ENCODE data around the gene ANXA6.
"Not testable (repeated sequence)": the region's sequence is repeated elsewhere in the genome, so short reads cannot be mapped to it uniquely, and the experiment has no call there.

The ANXA6 gene

GRCh38 chr5:151186052-151186451 is 28.5 kb upstream of the ANXA6 start:
- no peak overlapping the region for H3K4me3 ChIP-seq (ENCODE audit: low read length)
- no peak for TF ChIP-seq ZNF274 (IDR thresholded peaks at IDR 0.05; ENCODE audit: low read depth, low read length)

DNA sequence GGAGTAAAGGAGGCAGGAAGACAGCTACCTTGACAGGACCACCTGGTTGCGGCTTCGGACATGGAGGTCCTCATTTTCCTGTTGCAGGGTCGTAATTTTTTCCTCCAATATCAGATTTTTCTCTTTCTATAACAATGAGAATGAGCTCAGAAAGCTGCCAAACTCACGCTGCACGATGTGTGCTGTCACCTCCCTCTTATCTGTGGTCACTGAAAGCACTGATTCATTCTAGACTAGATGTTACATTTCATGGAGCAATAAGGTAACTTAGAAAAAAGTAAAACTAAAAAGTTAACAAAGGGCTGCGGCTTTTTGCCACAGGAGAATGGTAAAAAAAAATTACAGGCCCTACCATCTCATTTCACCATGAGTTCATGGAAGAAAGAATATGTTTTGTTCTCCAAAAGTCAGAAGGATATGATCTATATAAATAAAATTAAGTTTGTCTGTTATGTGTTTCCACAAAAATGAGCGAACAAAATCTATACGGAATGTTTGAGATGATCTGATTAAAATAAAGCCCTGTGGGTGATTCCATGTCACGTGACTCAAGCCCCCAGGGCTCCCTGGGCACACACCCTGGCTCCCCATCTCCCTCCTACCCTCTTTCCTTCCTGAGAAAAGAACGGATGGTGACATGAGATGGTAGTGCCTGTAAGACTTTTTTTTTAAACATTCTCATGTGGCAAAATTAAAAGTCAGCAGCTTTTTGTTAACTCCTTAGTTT is 26.9 kb upstream of the ANXA6 start:
- no peak for TF ChIP-seq ZNF274 (IDR thresholded peaks at IDR 0.05; ENCODE audit: low read depth, low read length)
- H3K4me3 ChIP-seq (ENCODE audit: low read length) = no peak overlapping the region

DNA sequence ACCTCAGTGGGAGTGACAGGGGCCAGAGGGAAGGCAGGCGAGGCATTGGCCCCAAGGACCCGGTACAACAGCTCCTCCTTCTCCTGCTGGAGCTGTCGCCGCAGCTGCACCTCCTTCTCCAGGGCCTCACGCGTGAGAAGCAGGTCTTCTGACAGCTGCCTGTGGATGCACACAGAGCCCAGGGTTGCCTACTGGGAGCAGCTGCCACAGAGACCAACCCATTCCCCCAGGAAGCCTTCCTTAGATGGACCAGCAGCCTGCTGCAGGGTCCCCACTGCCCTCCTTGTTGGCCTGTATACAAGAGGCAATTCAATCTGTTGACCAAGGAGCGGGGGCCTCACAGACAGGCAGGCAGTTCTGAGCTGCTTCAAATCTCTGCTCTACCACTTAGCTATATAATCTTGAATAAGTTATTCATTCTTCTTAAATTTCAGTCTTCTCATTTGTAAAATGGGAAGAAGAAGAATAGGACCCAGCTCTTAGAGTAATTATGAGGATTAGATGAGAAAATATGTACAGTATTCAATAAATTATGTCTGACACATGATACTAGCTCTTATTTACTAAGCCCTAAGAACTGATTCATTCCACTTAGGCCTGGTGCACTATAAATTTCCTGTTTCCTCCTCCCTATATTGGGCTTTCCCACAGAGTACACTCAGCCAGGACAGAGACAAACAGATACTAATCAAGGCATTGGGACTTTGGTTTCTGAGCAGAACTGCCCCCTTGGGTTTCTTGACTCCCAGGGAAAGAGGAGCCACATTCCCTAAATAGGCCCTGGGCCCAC is 26.1 kb upstream of the ANXA6 start:
- no peak overlapping the region for H3K4me3 ChIP-seq (ENCODE audit: low read length)
- no peak for TF ChIP-seq ZNF274 (IDR thresholded peaks at IDR 0.05; ENCODE audit: low read depth, low read length)

GRCh38 chr5:151182976-151183375 is 25.4 kb upstream of the ANXA6 start:
- no peak overlapping the region for H3K4me3 ChIP-seq (ENCODE audit: low read length)
- TF ChIP-seq ZNF274 (IDR thresholded peaks at IDR 0.05; ENCODE audit: low read depth, low read length) = no peak

DNA sequence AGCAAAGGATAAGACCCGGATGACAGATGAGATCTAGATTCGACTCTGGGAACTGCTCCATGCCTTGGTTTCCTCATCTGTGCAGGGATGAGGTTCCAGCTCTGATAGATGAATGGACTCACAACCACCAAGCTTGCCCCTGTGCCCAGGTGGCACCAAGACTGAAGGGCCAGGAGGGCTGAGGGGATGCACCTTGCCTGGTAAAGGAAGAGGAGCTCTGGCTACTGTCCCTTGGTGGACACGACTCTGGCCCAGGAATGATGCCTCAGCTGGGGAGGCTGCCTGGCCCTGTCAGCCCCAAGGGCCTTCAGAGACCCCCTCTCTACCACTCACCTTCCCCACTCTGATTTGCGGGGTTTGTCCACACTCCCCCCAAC is 24.9 kb upstream of the ANXA6 start:
- H3K4me3 ChIP-seq (ENCODE audit: low read length) = no peak overlapping the region
- no peak for TF ChIP-seq ZNF274 (IDR thresholded peaks at IDR 0.05; ENCODE audit: low read depth, low read length)

GRCh38 chr5:151181818-151182523 is 24.4 kb upstream of the ANXA6 start:
- no peak overlapping the region for H3K4me3 ChIP-seq (ENCODE audit: low read length)
- no peak for TF ChIP-seq ZNF274 (IDR thresholded peaks at IDR 0.05; ENCODE audit: low read depth, low read length)

DNA sequence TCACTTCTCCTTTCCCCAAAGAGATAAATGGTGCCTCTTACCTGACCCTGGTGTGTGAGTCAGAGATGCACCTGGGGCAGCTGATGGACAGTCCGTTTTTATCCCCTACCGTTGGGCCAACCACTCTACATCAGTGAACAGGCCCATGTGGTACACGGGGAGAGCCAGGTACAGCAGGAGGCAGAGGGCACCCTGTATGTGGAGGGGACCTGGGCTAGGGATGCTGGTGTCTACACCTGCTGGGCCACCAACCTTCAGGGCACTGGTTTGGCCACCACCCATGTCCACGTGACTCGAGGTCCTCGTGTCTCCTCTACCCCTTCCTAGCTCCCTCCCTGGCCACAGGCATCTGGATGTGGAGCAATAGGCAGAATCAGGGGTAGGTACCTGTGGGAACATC is 22.7 kb upstream of the ANXA6 start:
- no peak for TF ChIP-seq ZNF274 (IDR thresholded peaks at IDR 0.05; ENCODE audit: low read depth, low read length)
- H3K4me3 ChIP-seq (ENCODE audit: low read length) = no peak overlapping the region

DNA sequence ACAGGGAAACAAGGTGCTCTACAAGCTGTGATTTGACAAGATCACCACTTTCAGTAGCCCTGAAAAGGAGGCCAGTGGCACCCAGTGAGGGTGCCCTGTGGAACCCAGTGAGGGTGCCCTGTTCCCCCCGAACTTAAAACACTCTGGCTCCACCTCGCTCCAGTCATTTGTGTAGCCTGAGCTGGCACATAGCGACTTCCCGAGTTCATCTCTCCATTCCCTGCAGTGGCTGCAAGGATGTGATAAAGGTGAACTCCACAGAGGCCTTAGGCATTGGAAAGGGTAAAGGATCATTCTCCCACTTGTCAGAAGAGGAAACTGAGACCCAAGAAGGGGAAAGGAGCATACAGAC is 21.9 kb upstream of the ANXA6 start:
- no peak for TF ChIP-seq ZNF274 (IDR thresholded peaks at IDR 0.05; ENCODE audit: low read depth, low read length)
- no peak overlapping the region for H3K4me3 ChIP-seq (ENCODE audit: low read length)

GRCh38 chr5:151178777-151179488 is 21.4 kb upstream of the ANXA6 start:
- no peak for TF ChIP-seq ZNF274 (IDR thresholded peaks at IDR 0.05; ENCODE audit: low read depth, low read length)
- H3K4me3 ChIP-seq (ENCODE audit: low read length) = no peak overlapping the region

GRCh38 chr5:151178372-151178771 is 20.8 kb upstream of the ANXA6 start:
- no peak for TF ChIP-seq ZNF274 (IDR thresholded peaks at IDR 0.05; ENCODE audit: low read depth, low read length)
- H3K4me3 ChIP-seq (ENCODE audit: low read length) = no peak overlapping the region

- not testable (repeated sequence) for H3K4me3 ChIP-seq (ENCODE audit: low read length)
These were observed 18.7 kb upstream of the ANXA6 start for GRCh38 chr5:151176268-151176667.

GRCh38 chr5:151174612-151175101 is 17.1 kb upstream of the ANXA6 start:
- TF ChIP-seq ZNF274 (IDR thresholded peaks at IDR 0.05; ENCODE audit: low read depth, low read length) = no peak
- H3K4me3 ChIP-seq (ENCODE audit: low read length) = no peak overlapping the region

GRCh38 chr5:151173711-151174611 is 16.4 kb upstream of the ANXA6 start:
- no peak overlapping the region for H3K4me3 ChIP-seq (ENCODE audit: low read length)
- TF ChIP-seq ZNF274 (IDR thresholded peaks at IDR 0.05; ENCODE audit: low read depth, low read length) = no peak

Measured in GM08714 (cell line).